ENCODE data around the gene ALDH1A2.

The ALDH1A2 gene

DNA sequence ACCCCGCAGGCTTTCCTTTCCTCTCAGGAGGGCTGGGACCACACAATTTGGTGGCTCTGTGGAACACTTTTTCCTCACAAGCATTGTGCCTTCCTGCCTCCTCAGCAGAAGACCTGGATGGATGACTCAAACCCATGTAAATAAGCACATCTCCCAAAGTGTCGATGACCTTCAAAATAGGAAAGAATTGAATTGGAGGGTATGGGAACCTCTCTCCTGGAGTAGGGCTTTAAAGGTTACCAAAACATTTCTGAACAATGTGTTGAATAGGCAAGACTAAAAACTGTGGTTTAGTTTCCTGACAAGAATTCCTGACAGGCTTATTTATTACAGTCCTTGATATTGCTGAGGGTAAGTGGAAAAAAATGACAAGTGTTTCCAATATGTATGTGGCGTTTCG, 118.2 kb downstream of the ALDH1A2 start:
- in situ Hi-C loops (cut with HindIII; ENCODE audit: low sequenced_read_pairs), result no loop called here

DNA sequence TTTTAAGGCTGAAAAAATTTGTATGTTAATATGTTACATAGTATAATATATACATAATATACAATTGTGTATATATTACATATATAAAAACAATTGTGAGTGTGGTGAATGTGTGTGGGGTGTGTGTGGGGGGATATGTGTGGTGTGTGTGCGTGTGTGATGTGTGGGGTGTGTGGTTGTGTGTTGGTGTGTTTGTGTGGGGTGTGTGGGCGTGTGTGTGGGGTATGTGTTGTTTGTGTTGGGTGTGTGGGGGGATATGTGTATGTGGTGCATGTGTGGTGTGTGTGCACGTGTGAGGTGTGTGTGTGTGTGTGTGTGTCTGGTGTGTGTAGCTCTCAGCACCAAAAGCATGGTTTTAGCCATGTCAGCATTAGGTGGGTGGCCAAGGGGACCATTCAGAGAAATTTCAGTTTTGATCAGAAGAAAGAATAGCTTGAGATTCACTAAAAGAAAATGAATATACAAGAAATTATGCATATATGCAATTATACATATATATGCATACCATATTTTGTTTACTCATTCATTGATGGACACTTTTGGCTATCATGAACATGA, 118.9 kb downstream of the ALDH1A2 start:
- in situ Hi-C loops (cut with HindIII; ENCODE audit: low sequenced_read_pairs), result no loop called here

DNA sequence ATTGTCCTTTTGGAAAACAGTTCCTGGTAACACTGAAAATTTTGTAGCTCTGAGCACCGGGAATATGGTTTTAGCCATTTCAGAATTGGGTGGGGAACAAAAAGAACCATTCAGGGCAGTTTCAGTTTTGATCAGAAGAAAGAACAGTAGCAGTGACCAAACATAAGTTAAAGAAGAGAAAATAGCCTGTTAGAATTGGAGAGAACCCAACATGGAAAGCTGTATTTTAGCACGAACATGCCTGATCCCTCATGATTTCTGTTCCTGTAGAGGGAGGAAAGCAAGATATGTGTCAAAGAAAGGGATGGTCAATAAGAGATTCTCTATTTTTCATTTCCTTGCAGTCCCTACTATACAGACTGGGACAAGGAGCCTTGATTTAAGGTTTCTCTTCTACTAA, 119.9 kb downstream of the ALDH1A2 start:
- in situ Hi-C loops (cut with HindIII; ENCODE audit: low sequenced_read_pairs), result no loop called here

DNA sequence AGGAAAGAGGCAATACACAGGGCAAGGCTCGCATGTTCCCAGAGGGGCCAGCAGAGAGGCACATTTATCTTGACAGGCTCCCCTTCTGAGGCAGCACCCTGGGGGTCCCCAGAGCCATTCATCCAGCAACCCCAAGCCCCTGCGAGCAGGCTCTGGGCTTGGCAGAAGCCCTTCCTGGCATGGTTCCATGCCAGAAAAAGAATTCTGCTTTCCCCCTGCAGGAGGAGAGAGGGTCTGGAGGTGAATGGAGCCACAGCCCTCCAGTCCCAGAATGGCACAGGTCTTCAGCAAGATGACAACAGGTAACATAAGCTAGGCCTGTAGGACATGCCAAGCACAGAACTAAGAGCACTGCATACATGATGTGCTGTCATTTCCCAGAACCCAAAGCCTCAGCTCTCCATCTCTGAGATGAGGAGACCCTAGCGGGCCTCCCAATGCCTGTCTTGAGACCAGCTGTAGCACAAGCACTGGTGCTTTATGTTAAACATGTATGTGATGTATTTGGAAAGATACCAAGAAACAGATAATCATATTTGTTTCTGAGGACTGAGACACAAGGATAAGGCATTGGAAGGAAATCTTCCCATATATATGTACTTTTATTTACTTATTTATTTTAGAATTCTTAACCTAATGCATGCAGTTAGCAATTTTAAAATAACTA, 121.6 kb downstream of the ALDH1A2 start:
- in situ Hi-C loops (cut with HindIII; ENCODE audit: low sequenced_read_pairs), result no loop called here

DNA sequence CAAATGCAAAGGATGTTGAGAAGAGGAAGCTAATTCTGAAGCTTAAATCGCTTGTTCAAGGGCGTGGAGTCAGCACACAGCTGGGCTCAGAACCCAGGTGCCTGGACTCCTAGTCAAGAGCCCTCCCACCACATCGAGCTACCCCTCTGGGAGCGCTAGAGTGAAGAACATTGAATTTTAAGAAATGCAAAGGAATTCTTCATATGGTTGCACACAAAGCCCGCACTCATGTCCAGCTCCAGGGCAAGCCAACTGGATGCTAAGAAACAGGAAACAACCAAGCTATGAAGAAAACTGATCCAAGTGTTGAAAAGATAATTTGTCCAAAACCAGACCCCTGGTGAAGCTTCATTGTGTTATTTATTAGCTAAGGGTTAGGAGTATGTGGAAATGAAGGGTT, 122.3 kb downstream of the ALDH1A2 start:
- in situ Hi-C loops (cut with HindIII; ENCODE audit: low sequenced_read_pairs), result no loop called here

DNA sequence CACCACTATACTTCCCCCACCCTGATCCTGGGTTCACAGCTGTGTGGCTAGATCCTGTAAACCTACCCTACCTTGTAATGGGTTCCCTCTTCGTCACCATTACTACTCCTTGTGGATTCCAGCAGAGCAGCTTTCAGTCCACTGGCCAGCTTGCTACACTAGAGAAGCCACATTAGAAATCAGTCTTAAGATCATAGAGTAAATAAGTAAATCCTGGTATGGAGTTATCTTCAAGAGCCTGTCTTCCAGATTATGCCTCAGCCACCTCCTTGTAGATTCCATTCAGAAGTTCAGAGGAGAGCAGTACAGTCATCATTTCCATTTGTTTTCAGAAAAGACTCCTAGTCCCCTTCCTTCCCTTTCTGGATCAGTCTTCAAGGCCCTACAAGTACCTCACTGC, 123.7 kb downstream of the ALDH1A2 start:
- in situ Hi-C loops (cut with HindIII; ENCODE audit: low sequenced_read_pairs), result no loop called here

DNA sequence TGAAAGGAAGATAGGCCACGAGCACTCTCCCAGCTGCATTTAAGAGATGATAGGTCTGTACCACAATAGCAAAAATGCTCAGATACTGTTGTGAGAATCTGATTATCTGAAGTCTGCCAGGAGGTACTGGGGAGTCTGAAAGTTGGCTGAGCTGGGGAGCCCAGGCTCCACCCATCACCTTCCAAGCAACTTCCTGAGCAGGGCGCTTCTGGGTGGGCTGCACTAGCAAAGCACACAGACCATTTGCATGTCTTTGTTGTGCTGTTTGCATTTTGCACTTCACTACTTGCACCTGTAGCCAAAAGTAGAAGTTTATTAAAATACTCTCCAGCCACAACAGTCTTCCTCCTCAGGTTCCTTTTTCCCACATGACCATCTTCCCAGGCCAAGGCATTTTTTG, 133.2 kb downstream of the ALDH1A2 start:
- in situ Hi-C loops (cut with HindIII; ENCODE audit: low sequenced_read_pairs), result no loop called here

DNA sequence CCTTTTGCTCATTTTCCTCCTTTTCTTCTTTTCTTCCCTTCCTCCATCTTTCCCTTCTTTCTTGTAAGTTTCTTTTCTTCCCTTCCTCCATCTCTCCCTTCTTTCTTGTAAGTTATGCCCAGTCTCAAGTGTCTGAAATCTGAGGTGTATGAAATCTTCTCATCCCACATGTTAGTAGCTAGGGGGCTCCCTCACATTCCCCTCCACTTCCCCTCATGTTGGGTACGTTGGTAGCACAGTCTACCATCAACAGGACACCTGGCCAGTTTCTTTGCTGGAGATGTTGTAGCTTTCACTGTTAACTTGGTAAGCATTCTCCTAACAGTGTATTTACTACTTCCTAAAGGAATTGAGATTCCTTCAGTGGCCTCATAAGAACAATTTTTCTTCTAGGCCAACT, 133.9 kb downstream of the ALDH1A2 start:
- in situ Hi-C loops (cut with HindIII; ENCODE audit: low sequenced_read_pairs), result no loop called here

DNA sequence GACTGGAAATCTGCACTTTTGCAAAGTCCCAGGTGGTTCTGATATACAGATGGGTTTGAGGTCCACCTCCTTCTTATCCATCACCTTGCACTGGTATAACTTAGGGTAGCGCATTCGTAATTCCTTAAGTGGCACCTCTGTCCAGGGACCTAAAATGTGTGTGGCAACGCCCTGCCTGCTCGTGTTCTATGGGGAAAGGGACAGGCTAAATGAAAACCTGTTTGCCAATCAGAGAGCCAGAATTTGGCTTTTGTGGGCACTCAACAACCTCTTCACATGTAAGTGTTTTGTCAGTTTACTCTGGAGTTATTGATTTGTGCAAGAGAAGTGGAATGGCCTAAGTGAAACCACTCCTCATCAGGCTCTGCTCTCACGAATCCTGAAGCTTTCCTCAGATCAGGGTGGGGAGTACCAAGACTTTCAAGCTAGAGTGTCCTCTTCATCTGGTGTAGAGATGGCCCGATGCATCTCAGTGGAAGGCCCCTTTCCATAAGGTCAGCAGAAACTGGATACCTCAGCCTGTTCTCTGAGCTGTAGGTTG, 138.3 kb downstream of the ALDH1A2 start:
- in situ Hi-C loops (cut with HindIII; ENCODE audit: low sequenced_read_pairs), result no loop called here

DNA sequence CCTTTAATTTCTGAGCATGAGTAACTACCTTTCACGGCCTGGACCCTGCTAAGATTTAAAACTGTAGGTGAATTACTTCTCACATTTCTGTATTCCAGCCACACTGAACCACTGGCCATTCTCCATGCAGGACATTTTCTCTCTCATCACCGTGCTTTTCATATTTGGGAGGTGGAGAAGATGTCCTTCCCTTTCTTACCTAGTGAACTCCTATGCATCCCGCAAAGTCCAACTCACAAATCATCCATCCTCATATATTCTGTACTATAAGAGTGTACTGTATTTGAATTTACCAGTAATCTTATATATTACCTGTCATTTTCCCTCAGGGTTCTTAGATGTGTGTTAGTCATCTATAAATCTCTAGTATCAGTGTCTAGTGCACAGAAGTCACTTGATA, 139.9 kb downstream of the ALDH1A2 start:
- in situ Hi-C loops (cut with HindIII; ENCODE audit: low sequenced_read_pairs), result no loop called here

DNA sequence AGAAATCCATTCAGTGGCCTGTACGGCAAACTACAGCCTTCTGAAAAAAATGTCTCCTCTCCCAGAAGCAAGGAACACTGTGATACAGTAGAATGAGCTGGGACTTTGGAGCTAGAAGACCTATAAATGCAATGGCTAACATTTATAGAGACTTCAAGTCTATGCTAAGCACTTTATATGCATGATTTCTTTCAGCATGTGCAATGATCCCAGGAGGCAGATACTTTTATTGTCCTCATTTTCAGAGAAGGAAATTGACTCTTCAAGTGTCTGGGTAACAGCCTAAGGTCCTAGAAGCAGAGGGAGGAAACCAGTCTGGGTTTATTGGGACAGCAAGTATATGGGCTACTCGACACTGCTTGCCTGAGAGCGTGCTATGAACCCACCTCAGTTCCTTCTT, 140.9 kb downstream of the ALDH1A2 start:
- in situ Hi-C loops (cut with HindIII; ENCODE audit: low sequenced_read_pairs), result no loop called here

DNA sequence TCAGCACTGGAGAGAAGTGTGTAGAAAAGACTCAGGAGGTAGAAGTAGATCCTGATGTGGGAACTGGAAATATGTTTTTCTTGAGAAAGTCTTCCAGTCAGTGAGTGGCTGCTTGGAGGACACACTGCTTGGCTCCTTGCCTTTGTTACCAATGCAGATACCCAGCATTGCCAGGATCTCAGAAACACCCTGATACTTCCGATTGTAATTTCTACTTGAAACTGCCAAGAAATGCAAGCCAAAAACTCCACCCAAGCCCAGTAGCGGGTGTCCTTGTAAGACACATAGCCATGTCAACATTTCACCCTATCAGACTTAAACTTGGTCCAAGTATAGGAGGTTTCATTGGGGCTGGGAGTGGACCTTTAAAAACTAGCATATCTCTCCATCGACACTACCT, 141.8 kb downstream of the ALDH1A2 start:
- in situ Hi-C loops (cut with HindIII; ENCODE audit: low sequenced_read_pairs), result no loop called here

DNA sequence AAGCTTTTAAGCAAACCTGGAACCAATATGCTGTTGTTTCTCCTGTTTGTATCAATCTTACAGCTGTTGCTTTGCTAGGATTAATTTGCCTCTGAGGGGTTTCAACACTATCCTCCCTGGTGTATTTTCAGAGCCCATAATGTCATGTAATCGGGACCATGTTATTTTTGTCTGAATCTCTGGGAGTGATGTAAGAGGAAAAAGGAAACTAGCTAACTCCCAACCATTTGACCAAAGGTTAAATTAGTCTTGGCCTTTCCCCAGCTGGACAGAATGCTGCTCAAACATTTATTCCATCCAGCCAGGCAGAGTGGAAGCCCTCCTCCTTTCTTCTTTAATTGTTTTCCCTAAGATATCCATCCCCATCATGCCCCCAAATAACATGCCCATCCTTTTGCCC, 142.2 kb downstream of the ALDH1A2 start:
- in situ Hi-C loops (cut with HindIII; ENCODE audit: low sequenced_read_pairs), result no loop called here

DNA sequence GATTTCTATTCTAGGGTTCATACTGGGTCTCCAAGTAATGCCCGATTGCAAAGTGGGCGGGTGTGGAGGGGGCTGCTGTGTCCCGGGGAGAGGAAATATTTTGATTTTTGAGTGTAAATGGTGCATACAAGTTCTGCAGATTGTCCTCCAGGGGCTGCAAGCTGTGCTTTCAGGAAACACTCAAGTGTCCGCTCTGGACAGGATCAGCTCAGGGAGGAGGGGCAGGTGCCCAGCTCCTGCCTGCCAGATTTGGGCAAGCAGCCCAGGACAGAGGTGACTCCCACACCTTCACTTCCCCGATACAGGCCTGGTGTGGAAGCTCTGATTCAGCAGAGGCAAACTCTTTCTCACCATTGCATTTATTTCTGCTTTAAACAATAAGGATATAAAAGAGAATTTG, 142.7 kb downstream of the ALDH1A2 start:
- in situ Hi-C loops (cut with HindIII; ENCODE audit: low sequenced_read_pairs), result no loop called here

DNA sequence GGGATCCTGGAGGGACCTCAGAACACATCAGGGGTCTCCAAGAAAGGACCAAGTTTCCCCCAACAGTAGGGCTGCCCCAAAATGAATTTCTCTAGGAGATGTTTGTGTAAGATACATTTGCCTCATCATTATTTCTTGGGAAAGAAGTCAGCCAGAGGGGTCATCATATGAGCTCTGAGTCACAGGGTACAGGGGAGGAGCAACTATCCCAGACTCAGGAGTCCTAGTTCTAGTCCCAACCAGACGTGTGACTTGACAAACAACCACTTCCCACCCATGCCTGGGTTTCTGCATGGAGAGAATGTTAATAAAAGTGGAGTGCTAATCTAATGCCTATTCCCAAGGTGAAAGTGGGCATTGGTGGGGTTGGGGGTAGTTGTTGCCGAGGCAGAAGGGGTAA, 144.1 kb downstream of the ALDH1A2 start:
- in situ Hi-C loops (cut with HindIII; ENCODE audit: low sequenced_read_pairs), result no loop called here

DNA sequence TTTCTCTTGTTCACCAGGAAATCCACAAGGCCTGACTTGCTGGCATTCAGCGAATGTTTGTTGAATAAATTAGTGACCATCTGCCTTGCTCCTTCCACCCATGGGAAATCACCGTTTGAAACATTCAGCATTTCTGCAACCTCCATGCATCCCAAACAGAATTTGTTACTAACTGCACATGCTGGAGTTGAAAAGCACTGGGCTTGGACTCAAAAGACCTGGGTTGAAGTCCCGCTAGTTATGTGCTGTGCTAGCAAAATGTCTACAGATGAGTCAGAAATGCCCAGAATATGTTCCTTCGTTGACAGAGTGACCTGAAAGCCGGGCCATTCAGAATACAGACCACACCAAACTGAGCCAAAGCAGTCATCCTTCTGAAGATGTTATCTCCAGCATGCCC, 144.6 kb downstream of the ALDH1A2 start:
- in situ Hi-C loops (cut with HindIII; ENCODE audit: low sequenced_read_pairs), result no loop called here

DNA sequence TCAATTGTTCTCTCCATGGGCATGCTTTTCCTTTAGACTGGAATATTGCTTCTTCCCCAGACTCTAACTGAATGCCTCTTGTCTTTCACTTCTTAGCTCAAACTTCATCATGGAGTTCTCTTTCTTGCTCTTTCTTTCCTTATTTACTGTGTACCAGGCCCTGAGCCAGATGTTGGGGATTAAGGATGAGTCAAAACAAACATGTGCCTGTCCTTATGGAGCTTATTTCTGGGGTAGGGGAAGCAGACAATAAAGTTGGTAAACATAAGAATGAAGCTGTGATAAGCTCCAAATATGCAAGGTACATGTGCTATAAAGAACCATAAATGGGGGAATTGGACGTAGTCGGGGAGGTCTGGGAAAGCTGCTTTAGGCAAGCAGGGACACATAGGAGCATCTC, 145.8 kb downstream of the ALDH1A2 start:
- in situ Hi-C loops (cut with HindIII; ENCODE audit: low sequenced_read_pairs), result no loop called here

DNA sequence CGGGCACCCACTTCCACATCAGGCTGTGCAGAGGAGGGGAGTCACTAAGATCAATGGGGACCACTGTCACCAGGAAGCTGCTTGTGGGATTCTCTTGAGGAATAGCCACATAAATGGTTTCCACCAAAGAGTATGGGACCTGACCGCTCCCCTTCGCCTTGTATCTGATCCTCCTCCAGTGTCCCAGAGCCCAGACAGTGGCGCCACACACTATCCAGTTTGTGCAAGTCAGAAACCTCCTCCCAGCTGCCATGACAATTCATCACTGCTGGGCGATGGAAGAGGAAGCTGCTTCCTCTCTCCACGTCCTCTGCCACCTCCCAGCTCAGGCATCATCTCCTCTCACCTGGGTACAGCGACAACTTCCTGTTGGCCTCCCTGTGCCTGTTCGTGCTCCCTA, 147.5 kb downstream of the ALDH1A2 start:
- in situ Hi-C loops (cut with HindIII; ENCODE audit: low sequenced_read_pairs), result no loop called here

DNA sequence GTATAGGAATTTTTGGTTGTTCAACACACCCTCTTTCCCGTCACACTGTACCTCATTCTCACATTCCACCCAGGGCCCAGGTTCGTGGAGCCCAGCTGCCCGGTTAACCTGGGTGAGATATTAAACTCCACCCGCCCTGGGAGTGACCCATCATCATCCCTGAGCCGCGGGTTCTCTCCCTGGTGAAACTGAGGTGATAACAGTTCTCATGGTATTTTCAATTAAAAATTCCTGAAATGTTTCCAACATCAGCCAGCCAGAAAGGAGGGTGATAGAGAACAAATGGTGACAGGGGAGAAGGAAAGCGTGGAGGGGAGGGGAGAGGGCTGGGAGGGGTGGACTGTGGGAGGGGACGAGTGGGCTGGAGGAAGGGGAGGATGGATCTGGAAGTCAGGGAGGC, 148.8 kb downstream of the ALDH1A2 start:
- in situ Hi-C loops (cut with HindIII; ENCODE audit: low sequenced_read_pairs), result no loop called here

DNA sequence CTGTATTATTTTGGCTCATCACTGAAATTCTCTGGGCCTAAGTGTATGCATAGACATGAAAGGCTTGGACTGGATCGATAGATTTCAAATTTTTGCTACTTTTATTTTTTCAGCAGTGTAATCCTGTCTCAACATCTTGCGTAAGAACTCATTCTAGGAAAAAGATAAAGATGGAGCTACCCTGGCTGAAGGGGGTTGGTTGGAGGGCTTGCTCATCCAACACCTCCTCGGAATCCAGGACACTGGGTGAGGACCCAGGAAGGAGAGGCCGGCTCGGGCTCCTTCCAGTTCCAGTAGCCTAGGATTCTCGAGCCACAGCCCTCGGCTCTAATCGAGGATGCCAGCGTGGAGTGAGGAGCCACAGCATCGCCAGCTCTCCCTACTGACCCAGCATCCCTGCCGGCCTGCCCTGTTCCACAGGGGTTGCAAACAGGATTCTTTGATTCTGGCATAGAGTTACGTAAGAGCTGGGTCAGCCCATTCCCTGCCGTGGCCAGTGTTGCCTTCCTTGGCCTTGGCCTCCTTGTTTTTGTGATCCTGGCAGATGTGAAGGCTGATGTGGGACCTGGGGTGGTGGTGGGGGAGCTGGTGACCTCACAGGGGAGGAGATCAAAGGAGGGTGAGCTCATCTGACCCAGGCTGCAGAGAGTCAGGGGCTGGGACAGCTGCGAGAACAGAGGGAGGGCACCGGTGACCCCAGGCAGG, 149.5 kb downstream of the ALDH1A2 start:
- in situ Hi-C loops (cut with HindIII; ENCODE audit: low sequenced_read_pairs), result no loop called here

DNA sequence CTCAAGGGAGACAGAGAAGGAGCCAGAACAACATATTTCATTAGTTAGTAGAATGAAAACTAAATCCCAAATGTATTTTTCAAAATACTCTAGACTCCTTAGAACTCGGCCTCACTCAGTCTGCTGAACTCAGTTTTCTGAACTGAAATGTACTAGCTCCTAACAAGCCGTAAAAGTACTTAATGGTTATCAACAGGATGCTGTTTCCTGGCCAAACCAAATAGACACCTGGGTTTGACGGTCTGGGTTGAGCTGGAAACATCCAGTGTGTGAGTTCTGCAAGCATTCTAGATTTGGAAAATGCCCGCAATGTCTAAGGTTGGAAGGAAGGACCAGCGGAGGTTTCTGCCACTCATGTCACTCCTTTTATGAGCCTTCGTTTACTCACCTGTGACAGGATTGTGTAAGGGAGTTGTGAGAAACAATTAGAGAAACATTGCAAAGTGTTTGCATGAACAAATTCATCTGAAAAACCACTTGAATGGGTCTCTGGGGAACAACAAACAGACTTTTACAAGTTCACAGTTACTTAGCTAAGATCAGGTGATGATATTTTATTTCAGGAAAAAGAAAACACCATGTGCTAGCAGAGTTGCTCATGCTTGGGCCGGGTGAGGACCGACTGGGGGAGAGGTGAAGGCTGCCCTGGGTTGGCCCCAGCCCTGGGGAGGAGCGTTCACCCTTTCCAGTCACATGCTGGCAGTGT, 151.0 kb downstream of the ALDH1A2 start:
- in situ Hi-C loops (cut with HindIII; ENCODE audit: low sequenced_read_pairs), result no loop called here

DNA sequence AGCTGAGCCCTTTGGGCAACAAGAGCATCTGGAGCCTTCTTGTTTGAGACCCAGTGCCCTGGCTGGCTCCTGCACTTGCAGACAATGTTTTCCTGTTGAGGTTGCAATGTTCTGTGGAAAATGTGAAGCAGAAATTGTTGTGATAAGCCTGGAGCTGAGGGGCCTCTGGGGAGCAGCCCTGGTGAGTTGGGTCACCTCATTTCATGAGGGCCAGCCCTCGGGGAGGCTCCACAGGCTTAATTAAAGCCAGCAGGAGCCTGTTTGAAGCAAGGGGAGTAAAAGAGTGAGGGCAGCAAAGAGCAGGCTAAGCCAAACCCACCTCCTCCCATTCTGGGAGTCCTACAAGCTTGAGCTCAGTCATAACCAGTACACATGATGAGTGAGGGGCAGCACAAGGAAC, 154.3 kb downstream of the ALDH1A2 start:
- in situ Hi-C loops (cut with HindIII; ENCODE audit: low sequenced_read_pairs), result no loop called here
